Ecto neural progenitor cell (in vitro differentiated cells): ENCODE results near the gene HINT2.

Experiments used
- DNase-seq: peaks from one replicate; pipeline ENCODE4 v3.0.0-alpha.2; 2018; ENCODE audit warnings: low spot score

The HINT2 gene

GRCh38 chr9:35811381-35812024, 3.3 kb downstream of the HINT2 start:
- DNase-seq: no peak

GRCh38 chr9:35810122-35810521, 4.7 kb downstream of the HINT2 start:
- DNase-seq: no peak

- no peak for DNase-seq
Observed at GRCh38 chr9:35808433-35808832, 6.4 kb downstream of the HINT2 start.

- no peak for DNase-seq
Observed at GRCh38 chr9:35806101-35806500, 8.7 kb downstream of the HINT2 start.

GRCh38 chr9:35801328-35802128, 13.3 kb downstream of the HINT2 start:
- DNase-seq: no peak

- no peak for DNase-seq
Observed at GRCh38 chr9:35800530-35800929, 14.3 kb downstream of the HINT2 start.

DNA sequence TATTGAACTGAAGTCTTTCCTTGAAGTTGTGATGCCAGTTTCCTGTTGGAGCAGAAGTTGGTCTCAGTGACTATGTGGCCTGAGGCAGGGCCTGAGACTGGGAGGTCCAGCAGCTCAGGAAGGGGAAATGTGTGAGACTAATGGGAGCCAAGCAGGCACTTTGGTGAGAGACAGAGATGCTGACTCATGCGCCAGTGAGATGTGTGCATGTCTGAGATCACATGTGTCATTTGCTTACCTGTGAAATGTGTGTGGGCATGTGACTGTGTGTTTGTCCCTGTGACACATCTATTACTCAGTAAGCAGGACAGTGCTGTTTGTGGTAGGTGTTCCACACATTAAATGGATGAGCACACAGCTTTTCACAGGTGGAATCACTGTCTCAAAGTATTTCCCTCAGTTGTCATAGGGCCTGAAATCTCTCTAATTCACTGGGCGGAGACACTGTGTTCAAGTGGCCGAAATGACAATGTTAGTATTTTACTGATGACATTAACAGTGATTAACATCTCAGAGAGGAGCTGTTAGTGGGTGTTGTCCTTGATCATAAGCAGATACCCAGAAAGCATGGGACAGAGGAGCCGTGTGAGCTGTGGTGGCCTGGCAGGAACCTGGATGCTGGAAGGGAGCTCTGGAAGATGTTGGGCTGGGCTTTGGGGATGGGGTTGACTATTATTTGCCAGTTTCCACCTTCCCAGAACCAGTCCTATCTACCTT, 16.0 kb downstream of the HINT2 start:
- DNase-seq: no peak

DNA sequence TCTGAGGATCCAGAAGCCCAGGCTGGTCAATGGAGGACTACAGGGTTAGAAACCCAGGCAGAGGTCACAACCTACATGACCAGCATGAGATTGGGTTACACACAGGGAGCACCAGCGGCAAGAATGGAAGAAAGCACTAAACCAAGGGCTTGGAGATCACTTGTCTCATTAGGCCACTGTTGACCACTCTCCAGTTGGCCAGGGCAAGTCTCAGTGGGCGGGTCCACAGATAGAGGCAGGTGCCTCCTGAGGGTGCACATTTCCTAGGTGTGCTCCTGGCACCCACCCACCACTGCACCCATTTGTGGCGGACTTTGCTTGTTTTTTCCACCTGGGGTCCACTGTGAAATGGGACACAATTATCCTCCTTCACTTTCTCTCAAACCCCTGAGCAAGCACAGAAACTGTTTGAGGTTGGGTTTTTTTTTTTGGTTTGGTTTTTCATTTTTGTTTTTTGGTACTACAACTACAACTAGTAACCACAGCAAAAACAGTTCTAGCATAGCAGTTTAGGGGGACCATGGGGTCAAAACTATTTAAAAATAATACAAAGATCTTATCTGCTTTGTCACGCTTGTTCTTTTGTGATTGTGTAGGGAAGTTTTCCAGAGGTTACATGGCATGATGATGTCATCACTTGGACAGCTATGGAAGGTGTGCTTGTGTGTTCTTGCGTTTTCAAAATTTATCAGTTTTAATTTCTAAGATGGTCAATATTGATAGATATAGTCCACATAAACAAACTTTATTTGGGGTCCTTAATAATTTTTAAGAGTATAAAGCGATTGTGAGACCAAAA, 17.3 kb downstream of the HINT2 start:
- DNase-seq: no peak

GRCh38 chr9:35795695-35796094, 19.1 kb downstream of the HINT2 start:
- DNase-seq: no peak

GRCh38 chr9:35793461-35793860, 21.4 kb downstream of the HINT2 start:
- no peak for DNase-seq

GRCh38 chr9:35792826-35793225, 22.0 kb downstream of the HINT2 start:
- DNase-seq: no peak

DNA sequence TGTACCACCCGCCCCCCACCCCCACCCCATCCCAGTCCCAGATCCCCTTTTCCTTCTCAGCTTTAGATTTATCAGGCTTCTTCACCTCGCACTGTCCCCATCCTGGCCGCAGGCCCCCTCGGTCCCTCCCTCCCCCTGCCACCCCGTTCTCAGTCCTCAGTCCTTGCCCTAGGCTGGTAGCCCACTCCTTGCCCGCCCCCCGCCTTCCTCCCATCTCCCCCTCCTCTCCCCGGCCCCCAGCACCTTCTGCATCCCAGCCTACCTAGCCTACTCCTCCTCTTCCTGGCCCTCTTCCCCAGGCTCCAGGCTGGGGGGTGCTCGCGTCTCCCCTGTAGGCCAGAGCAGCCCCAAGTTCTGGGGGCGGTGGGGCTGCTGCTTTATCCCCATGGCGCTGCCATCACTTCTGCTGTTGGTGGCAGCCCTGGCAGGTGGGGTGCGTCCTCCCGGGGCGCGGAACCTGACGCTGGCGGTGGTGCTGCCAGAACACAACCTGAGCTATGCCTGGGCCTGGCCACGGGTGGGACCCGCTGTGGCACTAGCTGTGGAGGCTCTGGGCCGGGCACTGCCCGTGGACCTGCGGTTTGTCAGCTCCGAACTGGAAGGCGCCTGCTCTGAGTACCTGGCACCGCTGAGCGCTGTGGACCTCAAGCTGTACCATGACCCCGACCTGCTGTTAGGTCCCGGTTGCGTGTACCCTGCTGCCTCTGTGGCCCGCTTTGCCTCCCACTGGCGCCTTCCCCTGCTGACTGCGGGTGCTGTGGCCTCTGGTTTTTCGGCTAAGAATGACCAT, 22.6 kb downstream of the HINT2 start:
- DNase-seq: no peak

GRCh38 chr9:35791297-35791921, 23.4 kb downstream of the HINT2 start, which contains the start of gene NPR2:
NPR2 (plus strand) TSS chr9:35791591; CDS start chr9:35792409, 818 bp downstream.
- peak; percentile 65 for DNase-seq

DNA sequence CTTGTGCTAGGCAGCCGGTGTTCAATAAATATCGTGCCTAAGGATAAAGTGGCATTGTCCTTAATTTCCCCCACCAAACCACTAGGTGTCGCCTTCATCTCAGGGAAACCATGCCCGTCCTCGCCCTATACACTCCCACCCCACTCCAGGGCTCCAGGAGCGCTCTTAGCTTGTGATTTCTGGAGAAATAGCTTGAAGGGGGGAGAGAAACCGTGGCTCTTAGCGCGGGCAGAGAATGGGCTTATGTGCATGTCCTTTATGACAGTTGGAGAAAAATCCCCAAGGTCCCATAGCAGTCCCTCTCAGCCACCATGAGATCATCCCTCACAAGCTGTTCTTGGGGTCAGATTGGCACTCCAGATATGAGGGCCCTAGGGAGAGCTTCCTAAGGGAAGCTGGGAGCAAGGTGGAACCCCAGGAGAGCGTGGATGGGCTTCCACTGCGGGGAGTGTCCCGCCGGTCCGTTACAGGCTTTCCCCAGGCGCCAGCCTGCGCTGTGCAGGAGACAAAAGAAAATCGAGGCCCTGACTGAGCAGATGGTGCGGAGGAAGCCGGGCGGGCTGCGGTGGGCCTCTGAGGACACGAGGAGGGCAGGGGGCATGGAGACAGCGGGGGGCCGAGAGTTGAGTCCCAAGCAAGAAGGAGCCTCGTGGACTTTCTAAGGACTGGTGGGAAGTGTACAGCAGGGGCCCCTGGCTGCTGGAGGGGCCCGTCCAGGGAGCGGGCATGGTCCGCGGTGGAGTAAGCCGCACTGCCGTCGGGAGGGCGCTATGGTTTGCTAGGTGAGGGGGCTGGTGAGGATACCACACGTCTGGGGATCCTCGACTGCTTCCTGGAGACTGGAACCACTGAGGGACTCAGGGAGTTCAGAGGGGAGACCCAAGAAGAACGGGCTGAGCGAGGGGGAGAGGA, 24.2 kb downstream of the HINT2 start:
- DNase-seq: peak; percentile 79

GRCh38 chr9:35790025-35790384, 24.8 kb downstream of the HINT2 start:
- no peak for DNase-seq

DNA sequence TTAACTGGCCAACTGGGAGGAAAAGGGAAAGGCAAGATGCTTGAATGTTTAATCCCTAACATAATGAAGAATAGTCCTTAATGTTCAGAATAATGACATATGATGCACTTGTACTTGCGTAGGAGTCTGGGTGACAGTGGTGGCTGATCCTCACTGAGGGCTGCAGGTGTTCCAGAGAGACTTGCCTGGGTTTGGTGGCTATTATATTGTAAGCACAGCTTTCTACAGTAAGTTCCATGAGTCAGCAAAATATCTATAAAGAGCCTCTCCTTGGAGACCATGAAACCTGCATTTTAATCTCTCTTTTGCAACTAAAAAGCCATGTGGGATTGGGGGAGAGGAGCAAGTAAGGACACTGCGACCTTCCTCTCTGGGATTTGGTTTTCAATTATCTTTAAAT, 25.3 kb downstream of the HINT2 start:
- DNase-seq: no peak

GRCh38 chr9:35783418-35783817, 31.4 kb downstream of the HINT2 start:
- no peak for DNase-seq

GRCh38 chr9:35781066-35781465, 33.8 kb downstream of the HINT2 start:
- no peak for DNase-seq

GRCh38 chr9:35778496-35778895, 36.3 kb downstream of the HINT2 start:
- DNase-seq: no peak

DNA sequence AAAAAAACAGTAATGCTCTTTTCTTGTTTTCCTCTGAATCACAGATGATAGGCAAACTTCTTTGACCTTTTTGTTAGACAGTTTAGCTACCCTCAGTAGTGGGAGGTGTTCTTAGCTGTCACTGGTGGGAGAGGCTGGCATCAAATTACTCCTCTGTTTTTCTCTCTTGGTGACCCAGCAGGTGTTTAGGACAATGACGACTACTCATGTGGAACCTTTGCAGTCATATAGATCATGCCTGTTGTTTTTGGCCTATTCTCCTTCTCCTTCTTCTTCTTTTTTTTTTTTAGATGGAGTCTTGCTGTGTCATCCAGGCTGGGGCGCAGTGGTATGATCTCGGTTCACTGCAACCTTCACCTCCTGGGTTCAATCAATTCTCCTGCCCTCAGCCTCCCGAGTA, 38.8 kb downstream of the HINT2 start:
- DNase-seq: no peak
